DLD1 (cell line): Measurements from ENCODE around the gene TBX6.

Experiments used
- in situ Hi-C: cut with HindIII; loops from 2 replicates; pipeline ENCODE4 v1.10.0; 2017; ENCODE audit warnings: low sequenced_read_pairs

TBX6 gene

DNA sequence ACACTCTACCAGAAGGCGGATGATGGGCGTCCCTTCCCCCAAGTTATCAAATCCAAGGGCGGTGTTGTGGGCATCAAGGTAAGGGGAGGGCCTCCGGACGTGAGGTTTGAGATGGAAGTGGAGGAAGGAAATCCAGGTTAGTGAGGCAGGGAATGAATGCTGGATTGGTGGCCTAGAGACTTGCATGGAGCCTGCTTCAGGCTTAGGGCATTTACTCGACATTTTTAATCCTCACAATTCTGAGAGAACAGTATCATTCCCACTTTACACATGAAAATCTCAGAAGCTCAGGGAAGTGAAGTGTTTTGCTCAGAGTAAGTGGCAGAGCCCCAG is 24.2 kb downstream of the TBX6 start:
- in situ Hi-C loops, result no loop called here

DNA sequence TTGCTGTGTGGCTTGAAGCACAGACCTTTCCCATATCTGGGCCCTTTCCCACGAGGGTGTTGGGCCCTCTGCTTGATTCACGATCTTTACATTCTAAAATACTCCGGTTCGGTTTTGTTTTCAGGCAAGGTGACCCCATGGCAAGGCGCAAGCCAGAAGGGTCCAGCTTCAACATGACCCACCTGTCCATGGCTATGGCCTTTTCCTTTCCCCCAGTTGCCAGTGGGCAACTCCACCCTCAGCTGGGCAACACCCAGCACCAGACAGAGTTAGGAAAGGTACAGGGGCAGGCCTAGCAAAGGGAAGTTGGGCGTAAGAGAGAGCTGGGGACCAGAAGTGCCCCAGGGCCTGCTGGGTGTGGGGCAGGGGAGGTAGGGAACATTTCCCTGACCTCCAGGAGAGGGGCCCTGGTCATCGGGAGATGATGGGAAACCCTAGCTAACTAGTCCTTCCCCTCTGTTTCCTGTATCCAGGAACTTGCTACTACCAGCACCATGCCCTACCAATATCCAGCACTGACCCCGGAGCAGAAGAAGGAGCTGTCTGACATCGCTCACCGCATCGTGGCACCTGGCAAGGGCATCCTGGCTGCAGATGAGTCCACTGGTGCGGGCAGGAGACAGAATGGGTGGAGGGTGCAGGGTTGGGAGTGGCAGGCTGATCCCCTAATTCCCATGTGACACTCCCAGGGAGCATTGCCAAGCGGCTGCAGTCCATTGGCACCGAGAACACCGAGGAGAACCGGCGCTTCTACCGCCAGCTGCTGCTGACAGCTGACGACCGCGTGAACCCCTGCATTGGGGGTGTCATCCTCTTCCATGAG is 24.8 kb downstream of the TBX6 start:
- in situ Hi-C loops, result no loop called here

DNA sequence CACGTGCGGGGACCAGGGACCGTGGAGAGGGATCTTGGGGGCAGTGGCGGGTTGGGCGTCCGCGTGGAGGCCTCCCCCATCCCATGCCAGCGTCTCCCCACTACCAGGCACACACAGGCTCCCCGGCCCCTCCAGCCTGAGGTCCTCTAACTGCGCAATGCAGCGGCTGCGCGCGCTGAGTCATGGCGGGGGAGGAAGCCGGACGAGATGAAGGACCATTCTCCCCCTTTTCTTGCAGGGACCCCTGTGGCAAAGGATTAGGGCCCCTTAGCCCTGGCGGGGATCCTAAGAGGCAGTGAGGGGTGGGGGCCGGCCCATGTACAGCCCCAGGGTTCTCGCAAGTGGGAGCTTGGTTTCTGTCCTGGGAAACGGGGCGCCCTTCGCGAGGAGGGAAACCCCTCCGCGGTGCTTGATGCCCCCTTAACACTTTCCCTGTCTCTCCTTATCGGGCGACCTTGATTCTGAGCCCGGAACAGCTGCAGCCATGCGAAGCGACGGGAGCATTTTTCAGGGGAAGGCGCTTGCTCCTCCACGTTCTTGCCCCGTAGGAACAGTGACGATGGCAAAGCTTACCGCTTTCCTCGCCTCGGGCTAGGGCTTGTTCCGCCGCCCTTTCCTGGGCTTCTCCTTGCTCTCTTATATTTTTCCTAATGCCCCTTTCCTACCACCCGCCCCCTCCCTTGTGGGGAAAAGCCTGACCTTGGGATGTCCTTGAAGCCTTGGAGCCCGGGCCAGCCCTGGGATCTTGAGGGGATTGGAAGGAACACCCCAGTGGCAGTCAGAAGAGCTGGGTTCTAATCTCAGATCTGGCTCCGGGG is 25.6 kb downstream of the TBX6 start:
- in situ Hi-C loops, result no loop called here

DNA sequence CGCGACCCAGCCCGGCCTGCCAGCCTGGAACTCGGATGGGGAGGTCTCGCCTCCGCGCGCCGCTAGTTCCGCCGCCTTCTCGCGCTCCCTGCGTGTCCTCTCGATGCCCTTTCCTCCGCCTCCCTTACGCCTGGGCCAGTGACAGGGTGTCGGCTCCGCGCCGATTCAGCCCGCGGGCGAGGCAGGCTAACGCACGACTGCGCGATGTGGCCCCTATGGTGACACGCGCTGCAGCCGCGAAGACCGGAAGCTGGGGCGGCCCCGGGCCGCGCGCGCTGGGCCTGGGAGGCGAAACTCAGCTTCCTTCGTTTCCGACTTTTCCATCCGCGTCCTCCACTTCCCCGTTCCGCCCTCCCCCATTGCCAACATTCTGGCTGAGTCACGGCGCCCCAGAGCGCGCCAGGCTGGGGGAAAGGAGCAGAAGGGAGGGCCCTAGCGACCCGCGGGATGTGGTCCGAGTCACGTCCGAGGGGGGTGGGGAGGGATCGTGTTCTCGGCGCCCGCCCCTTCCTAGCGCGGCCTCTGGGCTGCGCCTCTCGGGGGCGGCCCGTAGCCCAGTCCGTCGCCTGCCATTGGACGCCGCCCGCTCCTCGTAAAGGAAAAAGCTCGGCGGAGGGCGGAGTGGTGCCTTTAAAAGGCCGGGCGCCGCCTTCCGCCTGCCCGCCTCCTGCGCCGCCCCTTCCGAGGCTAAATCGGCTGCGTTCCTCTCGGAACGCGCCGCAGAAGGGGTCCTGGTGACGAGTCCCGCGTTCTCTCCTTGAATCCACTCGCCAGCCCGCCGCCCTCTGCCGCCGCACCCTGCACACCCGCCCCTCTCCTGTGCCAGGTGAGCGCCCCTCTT is 26.4 kb downstream of the TBX6 start, which contains the start of gene ALDOA:
TSS of gene ALDOA (plus strand) at position 659 of the 841 bp plus-strand sequence. CDS start 1,138 bp downstream, outside the sequence.
- in situ Hi-C loops, result no loop called here

DNA sequence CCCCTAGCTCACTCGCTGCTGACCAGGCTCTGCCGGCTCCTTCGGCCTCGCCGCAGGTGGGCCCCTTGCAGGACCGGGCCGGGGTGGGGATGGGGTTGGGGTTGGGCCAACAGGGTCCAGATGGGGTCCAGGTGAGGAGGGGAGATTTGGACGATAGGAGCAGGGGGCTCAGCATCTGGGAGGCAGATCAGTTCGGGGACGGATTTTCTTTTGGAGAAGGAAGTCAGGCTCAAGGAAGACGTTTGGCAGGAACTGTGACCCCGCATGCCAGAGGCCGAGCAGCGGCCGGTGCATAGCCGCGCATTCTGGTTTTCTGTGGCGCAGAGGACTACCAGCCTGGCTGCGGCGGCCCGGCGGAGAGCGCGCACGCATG is 27.0 kb downstream of the TBX6 start:
- in situ Hi-C loops, result no loop called here

DNA sequence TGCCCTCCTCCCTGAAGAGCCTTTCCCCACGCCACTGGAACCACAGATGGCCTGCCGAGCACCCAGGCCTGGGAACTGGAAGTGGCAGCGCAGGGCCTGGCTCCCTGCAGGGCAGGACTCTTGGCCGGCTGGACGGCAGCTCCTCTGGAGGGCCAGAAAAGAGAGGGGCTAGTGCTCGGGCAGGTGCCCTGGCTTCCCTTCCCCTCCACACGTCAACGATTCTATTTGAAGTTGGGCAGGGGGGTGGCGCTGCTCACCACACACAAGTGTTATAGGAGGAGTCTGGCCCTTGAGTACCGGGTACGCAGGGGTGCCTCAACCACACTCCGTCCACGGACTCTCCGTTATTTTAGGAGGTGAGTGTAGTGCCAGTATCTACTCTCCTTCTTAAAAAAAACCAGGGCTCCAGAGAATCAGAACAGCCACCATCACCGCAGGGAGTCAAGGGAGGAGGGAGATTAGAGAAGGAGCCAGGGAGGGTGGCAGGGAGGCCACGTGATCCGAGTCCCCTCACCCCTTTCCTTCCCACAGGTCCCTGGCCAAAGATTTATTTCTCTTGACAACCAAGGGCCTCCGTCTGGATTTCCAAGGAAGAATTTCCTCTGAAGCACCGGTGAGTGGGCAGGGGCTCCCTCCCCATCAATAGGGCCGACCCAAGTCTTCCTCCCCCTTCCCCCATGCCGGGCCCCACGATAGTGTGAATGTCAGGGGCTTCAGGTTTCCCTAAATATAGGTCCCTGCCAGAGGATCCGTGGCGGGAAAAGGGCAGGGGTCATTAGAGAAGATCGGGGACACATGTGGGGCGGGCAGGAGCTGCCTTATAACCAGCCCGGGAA is 27.6 kb downstream of the TBX6 start:
- in situ Hi-C loops, result no loop called here

DNA sequence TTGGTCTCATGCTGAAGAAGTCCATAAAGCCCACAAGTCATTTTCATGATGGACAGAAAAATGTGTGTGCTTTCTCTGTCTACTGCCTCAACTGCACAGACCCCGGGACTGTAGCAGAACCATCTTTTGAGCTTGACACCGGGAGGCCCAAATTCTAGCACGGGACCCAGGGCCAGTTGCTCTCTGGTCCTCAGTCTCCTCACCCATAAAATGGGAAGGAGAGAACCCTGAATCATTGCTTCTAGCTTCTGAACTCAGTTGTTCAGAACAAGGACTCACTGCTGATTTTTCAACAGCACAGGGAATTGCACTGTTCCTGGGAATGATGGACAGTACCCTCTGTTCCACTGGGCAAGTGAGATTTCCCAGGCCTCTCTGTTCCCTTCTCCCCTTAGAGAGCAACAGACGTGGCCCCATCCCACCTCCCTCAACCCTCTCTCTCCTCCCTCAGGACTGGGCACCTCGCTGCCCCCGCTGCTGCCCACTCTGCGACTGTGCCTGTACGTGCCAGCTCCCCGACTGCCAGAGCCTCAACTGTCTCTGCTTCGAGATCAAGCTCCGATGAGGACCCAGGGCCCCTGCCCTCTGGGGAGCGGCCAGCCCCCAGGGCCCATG is 28.3 kb downstream of the TBX6 start:
- in situ Hi-C loops, result no loop called here

DNA sequence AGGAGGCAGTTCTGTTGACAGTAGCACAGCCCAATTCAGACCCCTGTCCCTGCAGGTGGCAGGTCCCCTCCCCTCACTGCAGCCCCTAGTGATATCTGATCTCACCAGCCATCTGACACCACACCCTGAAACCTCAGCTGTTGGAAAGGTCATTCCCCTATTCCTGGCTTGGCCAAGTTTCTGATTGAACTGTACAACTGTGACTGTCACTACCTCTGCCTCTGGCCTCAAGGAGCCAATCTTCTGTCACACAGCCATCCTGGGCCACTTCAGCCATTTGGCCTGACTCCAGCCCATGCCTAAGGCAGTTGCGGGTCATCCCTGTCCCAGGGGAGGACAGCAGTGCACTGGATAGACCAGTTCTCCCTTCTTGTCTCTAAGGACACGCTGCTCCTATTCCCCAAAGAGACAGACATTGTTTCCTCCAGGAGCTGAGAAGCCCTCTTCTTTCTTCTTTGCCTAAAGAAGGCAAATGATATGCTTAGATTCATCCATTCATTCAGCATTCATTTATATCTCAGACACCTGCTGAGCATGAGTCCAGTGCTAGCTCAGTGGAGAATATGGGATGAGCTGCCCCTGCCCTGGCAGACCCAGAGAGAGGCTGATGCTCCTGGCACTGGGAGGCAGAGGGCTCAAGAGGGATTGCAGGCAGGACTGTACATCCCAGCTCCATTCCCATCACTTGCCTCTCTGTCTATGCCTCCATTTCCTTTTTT is 30.7 kb downstream of the TBX6 start:
- in situ Hi-C loops, result no loop called here

DNA sequence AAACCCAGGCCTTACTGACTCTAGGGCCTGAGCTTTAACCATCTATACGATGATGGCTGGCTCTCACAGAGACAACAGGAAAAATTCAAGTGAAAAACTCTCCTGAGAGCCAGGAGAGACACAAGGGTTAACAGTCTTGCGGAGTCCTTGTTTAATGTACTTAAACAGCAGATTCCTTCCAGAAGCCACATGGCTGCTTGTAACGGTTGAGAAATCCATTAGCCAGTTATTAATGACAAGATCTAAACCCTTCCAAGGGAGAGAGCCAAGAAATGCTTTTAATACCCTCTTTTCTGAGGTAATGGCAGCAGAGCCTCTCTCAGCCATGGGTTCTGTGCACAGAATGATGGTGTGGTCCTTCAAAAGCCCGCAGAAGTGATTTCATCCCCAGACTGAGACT is 31.4 kb downstream of the TBX6 start:
- in situ Hi-C loops, result no loop called here

DNA sequence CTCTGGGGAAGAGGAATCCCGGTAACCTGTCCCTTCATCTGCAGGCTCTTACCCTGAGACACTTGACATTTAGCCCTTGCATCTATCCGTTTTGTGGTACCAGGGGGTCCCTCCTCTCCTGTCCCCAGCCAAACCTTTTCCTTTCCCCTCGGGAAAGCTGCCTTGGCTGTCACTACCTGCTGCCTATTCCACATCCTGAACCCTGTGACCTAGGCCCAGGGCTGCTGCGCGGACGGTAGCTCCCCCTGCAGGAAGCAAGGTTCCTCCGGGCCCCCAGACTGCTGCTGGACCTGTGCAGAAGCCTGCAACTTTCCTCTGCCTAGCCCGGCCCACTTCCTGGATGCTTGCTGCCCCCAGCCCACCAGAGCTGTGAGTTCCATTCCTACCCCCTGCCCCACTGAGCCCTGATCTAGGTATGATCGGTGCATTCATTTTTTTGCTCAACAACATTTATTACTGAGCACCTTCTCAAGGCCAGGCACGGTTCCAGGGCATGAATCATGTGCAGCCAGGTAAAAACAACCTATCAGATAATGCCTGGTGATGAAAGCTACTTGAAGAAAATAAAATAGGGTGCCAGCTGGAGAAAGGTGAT is 36.7 kb downstream of the TBX6 start:
- in situ Hi-C loops, result no loop called here

DNA sequence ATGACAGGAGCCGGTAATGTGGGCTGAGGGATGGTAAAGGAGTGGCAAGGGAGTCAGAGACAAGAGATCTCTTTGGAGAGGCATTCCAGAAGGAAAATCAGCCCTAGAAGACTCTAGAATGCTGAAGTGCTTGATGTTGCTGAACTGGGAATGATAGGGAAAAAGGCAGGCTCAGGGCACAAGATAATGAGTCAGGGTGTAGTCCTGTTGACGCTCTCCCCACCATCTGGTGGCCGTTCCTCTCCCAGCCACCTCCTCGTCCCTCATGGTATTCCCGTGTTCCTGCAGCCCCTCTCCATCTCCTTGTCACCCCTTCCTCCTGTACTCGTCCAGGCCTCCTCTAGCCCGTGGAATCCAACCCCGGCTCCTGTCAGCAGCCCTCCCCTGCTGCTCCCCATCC is 37.3 kb downstream of the TBX6 start:
- in situ Hi-C loops, result no loop called here

DNA sequence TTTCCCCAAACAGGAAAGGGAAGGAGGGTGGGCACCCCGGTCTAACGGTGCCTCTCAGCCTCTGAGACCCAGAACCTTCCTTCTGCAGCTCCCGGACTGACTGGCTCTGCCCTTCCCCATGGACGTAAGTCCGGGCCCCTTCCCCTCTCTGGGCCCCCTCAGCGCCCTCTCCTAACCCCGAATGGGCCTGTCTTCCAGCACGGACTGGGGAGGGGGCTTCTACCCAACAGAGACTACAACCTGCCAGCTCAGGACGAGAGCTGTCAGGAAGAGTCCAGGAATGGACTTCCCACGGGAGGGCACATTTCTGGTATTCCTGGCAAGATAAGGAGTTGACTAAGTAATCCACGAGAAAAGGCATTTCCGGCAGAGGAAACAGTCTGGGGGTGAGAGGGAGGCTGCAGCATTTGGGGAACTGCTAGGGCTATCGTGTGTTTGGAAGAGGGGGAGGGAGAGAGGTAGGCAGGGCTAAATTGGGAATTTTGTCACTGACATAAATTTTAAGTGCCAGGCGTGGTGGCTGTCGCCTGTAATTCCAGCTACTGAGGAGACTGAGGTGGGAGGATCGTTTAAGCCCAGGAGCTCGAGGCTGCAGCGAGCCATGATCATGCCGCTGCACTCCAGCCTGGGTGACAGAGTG is 38.2 kb downstream of the TBX6 start:
- in situ Hi-C loops, result no loop called here

DNA sequence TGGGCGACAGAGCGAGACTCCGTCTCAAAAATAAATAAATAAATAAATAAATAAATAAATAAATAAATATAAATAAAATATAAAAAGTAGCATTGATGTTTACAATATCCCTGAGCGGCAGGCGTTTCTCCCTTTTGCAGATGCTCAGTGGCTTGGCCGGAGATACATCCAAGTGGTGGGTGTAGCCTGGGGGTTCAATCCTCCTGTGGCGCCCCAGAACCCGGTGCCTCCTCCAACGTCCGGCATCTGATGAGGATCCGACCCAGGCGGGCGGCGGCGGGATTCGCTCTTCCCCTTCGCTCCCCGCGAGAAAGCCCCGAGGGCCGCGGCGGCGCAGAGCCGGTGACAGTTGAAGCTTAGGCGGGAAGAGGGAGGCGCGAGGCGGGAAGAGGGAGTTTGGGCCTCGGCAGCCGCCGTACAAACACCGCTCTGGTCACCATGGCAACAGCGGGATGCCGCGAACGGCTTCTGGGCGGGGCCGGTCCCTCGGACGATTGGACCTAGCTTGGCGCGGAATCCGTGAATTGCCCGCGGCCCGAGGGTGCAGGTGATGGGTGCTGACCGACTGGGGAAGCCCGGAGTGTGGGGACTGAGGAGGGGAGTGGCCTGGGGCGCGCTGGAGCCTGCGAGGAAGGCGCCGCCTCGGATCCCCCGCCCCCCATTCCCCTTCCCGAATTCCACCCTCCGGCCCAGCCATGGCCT is 38.9 kb downstream of the TBX6 start:
- in situ Hi-C loops, result no loop called here

DNA sequence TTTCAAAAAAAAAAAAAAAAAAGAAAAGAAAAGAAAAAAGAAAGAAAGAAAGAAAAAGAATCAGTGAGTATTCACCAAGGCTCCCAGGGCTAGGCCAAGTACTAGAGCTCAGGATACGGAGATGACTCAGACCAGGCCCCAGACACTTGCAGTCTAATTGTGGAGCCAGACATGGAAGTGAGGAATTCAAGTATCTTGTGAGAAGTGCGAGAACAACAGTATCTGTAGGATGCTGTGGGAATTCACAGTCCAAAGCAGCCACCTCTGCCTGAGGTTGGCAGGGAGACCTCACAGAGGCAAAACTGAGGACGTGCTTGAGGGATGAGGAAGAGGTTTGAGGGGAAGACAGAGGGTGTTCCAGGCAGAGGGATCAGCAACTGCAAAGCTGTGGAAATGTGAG is 40.2 kb downstream of the TBX6 start:
- in situ Hi-C loops, result no loop called here

DNA sequence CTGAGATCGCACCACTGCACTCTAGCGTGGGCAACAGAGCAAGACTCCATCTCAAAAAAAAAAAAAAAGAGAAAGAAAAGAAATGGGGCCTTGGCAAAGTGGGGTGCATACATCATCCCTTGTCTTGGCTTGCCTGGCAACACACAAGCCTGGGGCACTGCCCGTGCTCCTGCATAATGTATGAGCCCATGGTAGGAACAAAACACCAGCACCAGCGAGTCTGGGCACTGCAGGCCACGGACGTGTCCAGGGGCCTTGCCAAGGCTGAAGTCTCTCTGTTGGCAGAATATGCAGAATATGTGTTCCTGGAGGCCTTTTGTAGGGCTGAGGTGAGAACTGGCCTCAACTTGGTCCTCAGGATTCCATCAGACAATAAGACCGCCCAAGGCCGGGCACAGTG is 41.9 kb downstream of the TBX6 start:
- in situ Hi-C loops, result no loop called here

DNA sequence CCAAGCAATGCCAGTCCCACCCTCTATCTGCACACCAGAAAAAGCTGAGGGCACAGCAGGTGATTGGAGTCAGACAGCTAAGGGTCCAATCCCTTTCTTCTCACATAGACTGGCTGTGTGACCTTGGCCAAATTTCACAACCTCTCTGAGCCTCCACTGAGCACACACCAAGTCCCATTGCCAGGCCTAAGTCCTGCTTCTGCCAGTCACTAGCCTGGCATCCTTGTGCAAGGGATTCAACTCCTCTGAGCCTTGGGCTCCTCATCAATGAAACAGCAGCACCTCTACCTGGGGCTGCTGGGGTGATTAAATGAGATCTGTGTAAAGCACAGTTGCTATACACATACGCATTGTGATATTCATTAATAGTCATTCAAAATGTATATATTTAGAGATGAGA is 45.1 kb downstream of the TBX6 start:
- in situ Hi-C loops, result no loop called here

DNA sequence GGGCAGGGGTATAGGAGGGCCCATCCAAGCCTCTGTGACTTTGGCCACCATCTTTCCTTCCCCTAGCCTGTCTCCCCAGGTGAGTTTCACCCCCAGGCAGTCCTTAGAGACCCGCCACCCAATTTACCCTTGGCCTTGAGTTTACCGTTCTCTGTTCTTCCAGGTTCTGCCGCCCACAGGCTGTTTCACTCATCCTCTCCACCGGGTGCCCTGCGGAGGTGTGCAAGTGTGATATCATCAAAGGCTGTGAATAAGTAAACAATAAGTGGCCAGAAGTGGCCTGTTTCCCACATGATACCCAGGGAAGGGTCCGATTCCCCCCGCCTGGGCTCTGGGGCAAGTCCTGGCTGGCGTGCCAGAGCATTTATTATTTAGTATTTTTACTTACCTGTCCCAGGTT is 45.5 kb downstream of the TBX6 start:
- in situ Hi-C loops, result no loop called here

DNA sequence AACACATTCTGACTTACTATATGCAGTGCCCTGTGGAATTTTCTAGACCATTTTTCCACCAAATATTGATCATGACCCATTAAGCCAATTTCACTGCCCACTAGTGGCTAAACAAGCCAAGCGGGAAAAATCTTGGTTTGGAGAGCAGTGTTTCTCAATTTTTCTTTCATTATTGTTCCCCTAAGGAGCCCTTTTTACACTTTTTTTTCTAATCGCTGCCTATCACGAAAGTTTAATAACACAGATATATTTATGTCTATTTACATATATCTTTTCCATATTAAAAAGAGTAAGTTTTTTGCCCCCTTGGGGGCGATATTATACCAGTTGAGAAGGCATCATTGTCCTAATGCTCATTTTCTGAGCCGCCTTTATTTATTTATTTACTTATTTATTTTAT is 49.9 kb downstream of the TBX6 start:
- in situ Hi-C loops, result no loop called here
